ENCODE measurements around the gene GABPA. TPM values are rescaled to one million over a fixed set of nuclear protein-coding genes. Genes with fewer than 3 reads are reported as not detected.

Gene GABPA
- total RNA-seq, 1 experiment from 2014 or later: 20.4 TPM

DNA sequence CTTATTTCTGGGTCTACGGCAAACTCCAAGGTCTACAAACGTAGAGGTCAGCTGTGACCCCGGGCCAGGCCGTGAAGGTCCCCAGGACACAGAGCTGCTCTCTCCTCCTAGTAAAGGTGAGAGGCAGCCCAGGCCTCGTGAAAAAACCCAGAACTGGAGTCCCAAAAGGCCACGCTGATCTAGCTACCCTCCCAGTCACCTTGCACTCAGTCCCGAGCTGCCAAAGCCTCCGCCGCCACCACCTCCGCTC lies 193 bp upstream of the GABPA start:
- H3K23ac ChIP-seq (ENCODE audit: insufficient read length, low read depth, low read length): no peak overlapping the region
- no peak overlapping the region for H3K18ac ChIP-seq (ENCODE audit: insufficient read length, low read depth, low read length)
- TF ChIP-seq, protein P1, sequence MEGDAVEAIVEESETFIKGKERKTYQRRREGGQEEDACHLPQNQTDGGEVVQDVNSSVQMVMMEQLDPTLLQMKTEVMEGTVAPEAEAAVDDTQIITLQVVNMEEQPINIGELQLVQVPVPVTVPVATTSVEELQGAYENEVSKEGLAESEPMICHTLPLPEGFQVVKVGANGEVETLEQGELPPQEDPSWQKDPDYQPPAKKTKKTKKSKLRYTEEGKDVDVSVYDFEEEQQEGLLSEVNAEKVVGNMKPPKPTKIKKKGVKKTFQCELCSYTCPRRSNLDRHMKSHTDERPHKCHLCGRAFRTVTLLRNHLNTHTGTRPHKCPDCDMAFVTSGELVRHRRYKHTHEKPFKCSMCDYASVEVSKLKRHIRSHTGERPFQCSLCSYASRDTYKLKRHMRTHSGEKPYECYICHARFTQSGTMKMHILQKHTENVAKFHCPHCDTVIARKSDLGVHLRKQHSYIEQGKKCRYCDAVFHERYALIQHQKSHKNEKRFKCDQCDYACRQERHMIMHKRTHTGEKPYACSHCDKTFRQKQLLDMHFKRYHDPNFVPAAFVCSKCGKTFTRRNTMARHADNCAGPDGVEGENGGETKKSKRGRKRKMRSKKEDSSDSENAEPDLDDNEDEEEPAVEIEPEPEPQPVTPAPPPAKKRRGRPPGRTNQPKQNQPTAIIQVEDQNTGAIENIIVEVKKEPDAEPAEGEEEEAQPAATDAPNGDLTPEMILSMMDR (conservative IDR thresholded peaks at IDR 0.05): no peak
- no peak overlapping the region for H3K4ac ChIP-seq (ENCODE audit: low read depth, low read length)
- H4K8ac ChIP-seq (replicated peaks; ENCODE audit: insufficient read length, low read depth, low read length): no peak overlapping the region
- H3K56ac ChIP-seq (ENCODE audit: insufficient read length, low read depth, low read length): no peak overlapping the region
- no peak overlapping the region for H2BK15ac ChIP-seq (ENCODE audit: low read depth, low read length)
- DNase-seq: no peak
- H3K36me3 Mint-ChIP-seq (ENCODE audit: insufficient read depth in 1 of 3, low read depth in 3 of 3): peaks cover 2 to 9% (median 6%) of the 10 kb centered on the region in 3 experiments; a peak in 6 of 7 replicates
- peak overlapping the region; percentile 100 for H3K4me3 Mint-ChIP-seq
- H2BK120ac ChIP-seq (ENCODE audit: low read depth, low read length, poor library complexity, severe bottlenecking): no peak overlapping the region
- H3K9ac ChIP-seq (ENCODE audit: extremely low read depth, insufficient read length, low read length): peak overlapping the region; percentile 83
- no peak overlapping the region for H3K14ac ChIP-seq (ENCODE audit: insufficient read depth, low read length)
- no peak overlapping the region for H2AK5ac ChIP-seq (ENCODE audit: insufficient read length, low read length)
- no peak overlapping the region for H4K5ac ChIP-seq (ENCODE audit: insufficient read length, low read depth, low read length)
- no peaks in the 10 kb centered on the region for H3K27me3 Mint-ChIP-seq (ENCODE audit: low read depth)
- H4K20me1 ChIP-seq (ENCODE audit: control insufficient read depth, insufficient read depth, insufficient read length): no peaks in the 10 kb centered on the region
- peaks cover 6% of the 10 kb centered on the region for H3K79me1 ChIP-seq (ENCODE audit: insufficient read depth, low read depth, low read length, poor library complexity, severe bottlenecking)
- peaks cover 23 to 27% of the 10 kb centered on the region in 2 experiments for H3K4me1 Mint-ChIP-seq
- no peak overlapping the region for H3T11ph ChIP-seq (ENCODE audit: low read length)
- H2AFZ ChIP-seq (ENCODE audit: low read length): no peak overlapping the region
- peaks cover 11% of the 10 kb centered on the region for H3K23me2 ChIP-seq (ENCODE audit: insufficient read length, low read depth, low read length, poor library complexity, severe bottlenecking)
- no peaks in the 10 kb centered on the region for H3K4me1 ChIP-seq (ENCODE audit: insufficient read depth, low read length)
- no CpG with 5 or more reads among the region's 10 CpGs for WGBS (ENCODE audit: extremely low coverage, insufficient read length, low lambda C conversion rate)
- no peak overlapping the region for H2BK20ac ChIP-seq (ENCODE audit: low read depth, low read length, poor library complexity, severe bottlenecking)
- peak overlapping the region; percentile 38 for H3K4me2 ChIP-seq (ENCODE audit: insufficient read depth, insufficient read length, low read length)
- H2BK12ac ChIP-seq (ENCODE audit: insufficient read length, low read depth, low read length): no peak overlapping the region
- peaks cover 27% of the 10 kb centered on the region; the same call in 1 of the 2 replicates for H3K79me2 ChIP-seq (ENCODE audit: insufficient read depth, low read length)
- no peaks in the 10 kb centered on the region for H3K9me3 ChIP-seq (ENCODE audit: control insufficient read depth, low read depth, low read length)
- H2BK5ac ChIP-seq (ENCODE audit: insufficient read length, low read length): no peak overlapping the region
- no peaks in the 10 kb centered on the region for H3K27me3 ChIP-seq (ENCODE audit: insufficient read depth, low read length)
- peak overlapping the region; percentile 100 for H3K27ac Mint-ChIP-seq
- no peak overlapping the region for H3K27ac ChIP-seq (ENCODE audit: insufficient read length, low read depth, low read length)
- H4K91ac ChIP-seq (ENCODE audit: insufficient read length, low read depth, low read length): no peak overlapping the region
- H3K9me3 Mint-ChIP-seq: peaks cover 2 to 5% of the 10 kb centered on the region in 2 experiments; a peak in 3 of 5 replicates

All from H9 (cell line).